Psoas muscle (tissue), 8 donors: ENCODE data around the gene SNHG17. TPM values are rescaled to one million over a fixed set of nuclear protein-coding genes. Genes with fewer than 3 reads are reported as not detected.
A peak's percentile ranks its signal among the peaks of the same experiment; 100 is the strongest.

ENCODE experiments used
- ATAC-seq, 4 donors: fragments of 200-7000 bp; cut with Tn5 transposase; one replicate each; pipeline ENCODE4 v1.9.1; 2020; ENCODE audit warnings: moderate library complexity in 3 of 4, mild to moderate bottlenecking in 2 of 4
- DNase-seq, 2 donors: peaks; one replicate each; pipeline ENCODE4 v3.0.0-alpha.2; 2020
- H3K27ac ChIP-seq: fragments of 200-600 bp; one replicate; pipeline ENCODE4 v1.8.0; 2022
- H3K27me3 ChIP-seq, 3 donors: fragments of 200-600 bp in 1 of 3; one replicate each; pipeline versions ENCODE4 v1.6.1 to v1.8.0; 2013 to 2022; ENCODE audit warnings: low read length in 2 of 3, mild to moderate bottlenecking in 2 of 3, moderate library complexity in 1 of 3; ENCODE audit not compliant: insufficient read depth in 3 of 3
- H3K36me3 ChIP-seq, 2 donors: fragments of 200-600 bp in 1 of 2; one replicate each; pipeline versions ENCODE4 v1.6.1 to v1.8.0; 2013 to 2022; ENCODE audit warnings: low read depth in 1 of 2, mild to moderate bottlenecking in 1 of 2, moderate library complexity in 1 of 2; ENCODE audit not compliant: insufficient read depth in 1 of 2
- H3K4me1 ChIP-seq: fragments of 200-600 bp; one replicate; pipeline ENCODE4 v1.8.0; 2022
- H3K4me3 ChIP-seq: fragments of 200-600 bp; one replicate; pipeline ENCODE4 v1.8.0; 2022; ENCODE audit warnings: mild to moderate bottlenecking
- H3K9me3 ChIP-seq: fragments of 200-600 bp; one replicate; pipeline ENCODE4 v1.8.0; 2022
- WGBS, 3 donors: extraction: QIAGEN DNeasy Blood & Tissue Kit; methylation state at CpG; one replicate each; pipeline versions ENCODE4 v1.1.6 to v1.1.7; 2013; 5-methylcytosine and 5-hydroxymethylcytosine counted together
- intact Hi-C, 2 donors: fragments of 100-400 bp; cut with DNase I; formaldehyde crosslinking; loops; one replicate each; pipeline versions ENCODE4 v1.11.0 to v1.14.2; 2022
- polyA plus RNA-seq, 3 donors: library from polyadenylated mRNA; stranded (reverse); fragments of 200-250 nt; gene quantifications; one replicate each; pipeline ENCODE4 v1.2.3, GENCODE V29; 2013
- total RNA-seq, 4 donors: library from RNA; stranded (reverse); fragmentation: NEBNext Ultra II Directional in 2 of 4; extraction: Animal tissue kit (Norgen Biotek cat#: 25700) in 2 of 4; gene quantifications; one replicate each; pipeline versions ENCODE4 v1.2.1 to v1.2.4, GENCODE V29; 2021 to 2023
- TF ChIP-seq, protein P1 (sequence below): fragments of 200-600 bp; IDR thresholded peaks from one replicate; pipeline ENCODE4 v1.8.0; 2022; ENCODE audit warnings: antibody characterized with exemption
- donor health status: healthy with polysubstance abuse.
- donor health status: DM: no; HTN: no; CAD: no; lungs with moderate emphysema.
- donor health status: Bipolar disorder and iron deficiency.
- donor health status: healthy.
- donor health status: DM: yes; HTN: yes; CAD: no.
- donor health status: DM: no; HTN: no; CAD: no.
- donor health status: DM: no; HTN: no; CAD: no.
- donor health status: DM: yes; HTN: yes; CAD: no.

SNHG17 gene
- total and polyA plus RNA-seq, 7 donors, result 4.6 to 26.0 (median 18.7) TPM

DNA sequence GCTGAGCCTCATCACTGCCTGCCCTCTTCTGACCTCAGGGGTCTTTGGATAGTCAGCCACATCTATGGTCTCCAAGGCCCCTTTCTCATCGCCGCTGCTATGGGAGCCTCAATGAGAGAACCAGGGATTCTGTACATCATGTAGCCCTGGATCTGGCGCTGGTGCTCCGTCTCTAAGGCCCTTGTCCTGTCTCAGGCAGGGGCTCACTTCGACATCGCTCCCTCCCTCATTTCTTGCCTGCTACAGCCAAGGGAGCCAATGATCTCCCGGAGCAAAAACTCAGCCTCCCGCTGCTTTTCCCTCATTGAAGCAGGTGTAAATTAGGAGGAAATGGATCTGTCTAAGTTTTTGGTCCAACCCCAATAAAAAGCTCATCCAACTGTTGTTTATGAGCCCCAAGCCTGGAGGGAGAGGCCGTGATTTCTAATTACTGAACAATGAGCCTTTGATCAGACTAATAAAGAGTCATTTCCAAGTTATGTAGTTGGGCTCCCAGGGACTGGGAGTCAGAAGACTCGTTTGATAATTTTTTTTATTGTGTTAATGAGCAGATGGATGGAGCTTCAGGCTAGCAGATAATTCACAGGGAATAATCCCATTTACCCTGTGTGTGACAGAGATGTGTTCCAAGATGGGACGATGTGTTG, 58.0 kb downstream of the SNHG17 start:
- DNase-seq (no peak), ATAC-seq (no peak)
- Histone ChIP-seq H3K4me3 (no peak overlapping the region), H3K27ac (no peak overlapping the region), H3K27me3 (no peaks in the 10 kb centered on the region), H3K9me3 (no peaks in the 10 kb centered on the region), H3K36me3 (peaks cover 0 to 7% of the 10 kb centered on the region in 2 donors), H3K4me1 (no peaks in the 10 kb centered on the region)
- TF ChIP-seq, protein P1, sequence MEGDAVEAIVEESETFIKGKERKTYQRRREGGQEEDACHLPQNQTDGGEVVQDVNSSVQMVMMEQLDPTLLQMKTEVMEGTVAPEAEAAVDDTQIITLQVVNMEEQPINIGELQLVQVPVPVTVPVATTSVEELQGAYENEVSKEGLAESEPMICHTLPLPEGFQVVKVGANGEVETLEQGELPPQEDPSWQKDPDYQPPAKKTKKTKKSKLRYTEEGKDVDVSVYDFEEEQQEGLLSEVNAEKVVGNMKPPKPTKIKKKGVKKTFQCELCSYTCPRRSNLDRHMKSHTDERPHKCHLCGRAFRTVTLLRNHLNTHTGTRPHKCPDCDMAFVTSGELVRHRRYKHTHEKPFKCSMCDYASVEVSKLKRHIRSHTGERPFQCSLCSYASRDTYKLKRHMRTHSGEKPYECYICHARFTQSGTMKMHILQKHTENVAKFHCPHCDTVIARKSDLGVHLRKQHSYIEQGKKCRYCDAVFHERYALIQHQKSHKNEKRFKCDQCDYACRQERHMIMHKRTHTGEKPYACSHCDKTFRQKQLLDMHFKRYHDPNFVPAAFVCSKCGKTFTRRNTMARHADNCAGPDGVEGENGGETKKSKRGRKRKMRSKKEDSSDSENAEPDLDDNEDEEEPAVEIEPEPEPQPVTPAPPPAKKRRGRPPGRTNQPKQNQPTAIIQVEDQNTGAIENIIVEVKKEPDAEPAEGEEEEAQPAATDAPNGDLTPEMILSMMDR, result no peak
- WGBS, 3 donors, result 56 to 69% (median 58%) methylated on average over 11 of the region's 11 CpGs
- intact Hi-C loops, result no loop called here

DNA sequence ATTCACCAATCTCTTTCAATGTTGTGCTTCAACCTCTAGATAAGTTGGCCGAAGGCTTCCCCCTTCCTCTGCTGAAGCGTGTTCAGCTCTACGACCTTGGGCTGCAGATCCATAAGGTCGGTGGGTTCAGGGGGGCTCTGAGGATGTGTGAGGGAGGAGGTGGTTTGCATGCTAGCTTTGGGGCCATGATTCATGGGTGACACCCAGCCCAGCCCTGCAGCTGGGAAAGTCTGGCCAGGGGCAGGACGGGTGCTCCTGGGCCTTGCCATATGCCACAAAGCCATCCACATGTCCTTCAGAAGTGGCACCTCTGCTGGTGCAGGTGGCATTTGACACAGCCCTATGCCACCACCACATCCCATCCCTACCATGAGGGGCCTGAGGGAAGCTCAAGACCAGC, 61.2 kb downstream of the SNHG17 start:
- DNase-seq (no peak), ATAC-seq (peak in 1 of 4 donors; percentile 22)
- Histone ChIP-seq H3K4me1 (no peaks in the 10 kb centered on the region), H3K27me3 (no peaks in the 10 kb centered on the region), H3K4me3 (no peak overlapping the region), H3K9me3 (no peaks in the 10 kb centered on the region), H3K36me3 (peaks cover 0 to 10% of the 10 kb centered on the region in 2 donors), H3K27ac (no peak overlapping the region)
- TF ChIP-seq, protein P1, result no peak
- intact Hi-C loops, result no loop called here
- 76 to 87% (median 77%) methylated on average over 5 of the region's 5 CpGs for WGBS, 3 donors

DNA sequence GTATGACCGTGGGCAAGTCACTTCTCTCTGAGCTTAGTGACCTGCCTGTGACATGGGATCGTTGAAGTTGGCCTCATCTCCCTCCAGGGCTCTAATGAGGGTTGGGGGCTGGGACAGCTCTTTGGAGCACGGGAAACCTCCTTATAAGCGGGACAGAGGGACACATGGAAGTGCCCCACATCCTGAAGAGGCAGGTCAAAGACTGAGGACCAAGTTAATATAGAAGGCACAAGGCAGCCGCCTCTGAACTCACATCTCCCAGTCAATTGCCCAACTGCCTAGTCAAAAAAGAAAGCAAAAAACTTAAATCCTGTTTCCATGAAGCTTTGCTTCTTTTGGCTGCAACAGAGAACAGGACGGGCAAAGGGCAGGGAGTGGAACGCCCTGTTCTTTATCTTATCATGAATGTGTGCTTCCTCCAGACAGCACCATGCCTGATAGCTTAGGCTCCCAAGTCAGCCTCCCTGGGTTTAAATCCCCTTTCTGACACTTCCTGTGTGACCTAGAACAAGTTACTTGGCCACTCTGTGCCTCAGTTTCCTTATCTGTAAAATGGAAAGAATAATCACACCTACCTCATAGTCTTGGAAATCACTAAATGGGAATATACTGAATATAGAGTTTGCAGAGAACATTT, 61.8 kb downstream of the SNHG17 start:
- no peak overlapping the region for H3K27ac ChIP-seq
- no peaks in the 10 kb centered on the region for H3K27me3 ChIP-seq
- H3K36me3 ChIP-seq, result peaks cover 0 to 10% of the 10 kb centered on the region in 2 donors
- ATAC-seq (peak in 1 of 4 donors; percentile 36), DNase-seq (no peak)
- WGBS, 3 donors, result 50 to 62% (median 52%) methylated on average over 7 of the region's 7 CpGs
- H3K4me1 ChIP-seq, result no peaks in the 10 kb centered on the region
- H3K9me3 ChIP-seq, result no peaks in the 10 kb centered on the region
- TF ChIP-seq, protein P1, result no peak
- H3K4me3 ChIP-seq, result no peak overlapping the region
- intact Hi-C loops, result no loop called here

DNA sequence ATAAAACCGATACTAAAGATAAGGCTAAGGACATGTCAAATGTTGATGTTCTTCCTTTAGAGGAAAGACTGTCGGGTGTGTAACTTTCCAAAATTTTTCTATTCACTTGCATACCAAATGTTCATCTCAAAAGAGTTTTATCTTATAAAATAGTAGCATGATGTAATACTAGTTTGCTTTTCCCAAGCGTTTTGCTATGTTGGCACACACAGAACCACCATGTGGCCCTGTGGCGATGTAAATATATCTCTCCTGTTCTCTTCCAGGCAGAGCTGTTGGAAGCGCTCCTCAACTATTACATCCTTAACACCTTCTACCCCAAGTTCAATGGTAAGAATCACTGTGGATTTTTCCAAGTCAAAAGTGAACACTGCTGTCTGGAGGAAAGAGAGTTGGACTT, 62.3 kb downstream of the SNHG17 start:
- intact Hi-C loops, result no loop called here
- Histone ChIP-seq H3K36me3 (peaks cover 0 to 13% of the 10 kb centered on the region in 2 donors), H3K9me3 (no peaks in the 10 kb centered on the region), H3K4me3 (no peak overlapping the region), H3K27ac (no peak overlapping the region), H3K4me1 (no peaks in the 10 kb centered on the region), H3K27me3 (no peaks in the 10 kb centered on the region)
- TF ChIP-seq, protein P1, result no peak
- ATAC-seq, result no peak
- 57 to 67% (median 63%) methylated on average over 5 of the region's 5 CpGs for whole genome bisulfite sequencing, 3 donors
- DNase-seq, result no peak

Other genes with a start within 250 kb of the SNHG17 start
- 1 to 10 TPM in 1 of 4 donors, under 1 TPM in 3; 0.16 to 2.4 (median 0.48) TPM for gene KIAA1755, start 174.6 kb downstream of the SNHG17 start, total RNA-seq
- gene KIAA1755, start 174.6 kb downstream of the SNHG17 start, polyA plus RNA-seq, result under 1 TPM; 0.20 to 0.30 (median 0.29) TPM
- gene BPI, start 131.2 kb downstream of the SNHG17 start, total RNA-seq, result under 1 TPM in 2 of 4 donors, not detected in 2; 0.41 to 0.49 TPM
- gene BPI, start 131.2 kb downstream of the SNHG17 start, polyA plus RNA-seq, result under 1 TPM in 1 of 3 donors, not detected in 2; 0.06 TPM
- gene LBP, start 88.8 kb downstream of the SNHG17 start, total RNA-seq, result 100 to 1,000 TPM in 1 of 4 donors, 10 to 100 TPM in 3; 38.8 to 167 (median 68.7) TPM
- gene LBP, start 88.8 kb downstream of the SNHG17 start, polyA plus RNA-seq, result 10 to 100 TPM in 2 of 3 donors, 1 to 10 TPM in 1; 1.1 to 10.3 (median 10.2) TPM
- gene RALGAPB, start 37.5 kb upstream of the SNHG17 start, total RNA-seq, result 10 to 100 TPM; 17.3 to 24.6 (median 18.8) TPM
- gene RALGAPB, start 37.5 kb upstream of the SNHG17 start, polyA plus RNA-seq, result 10 to 100 TPM in 2 of 3 donors, 1 to 10 TPM in 1; 7.5 to 27.3 (median 11.3) TPM
- gene ADIG, start 145.9 kb upstream of the SNHG17 start, total RNA-seq, result not detected
- not detected for gene ADIG, start 145.9 kb upstream of the SNHG17 start, polyA plus RNA-seq
- gene ARHGAP40, start 166.5 kb upstream of the SNHG17 start, total RNA-seq, result not detected
- gene ARHGAP40, start 166.5 kb upstream of the SNHG17 start, polyA plus RNA-seq, result under 1 TPM in 2 of 3 donors, not detected in 1; 0.03 to 0.04 TPM